Suppressor macrophage treated with lipopolysaccharide for 4 hours (primary cell): ENCODE data around the gene SPTSSA.
"Not testable (repeated sequence)": the region's sequence is repeated elsewhere in the genome, so short reads cannot be mapped to it uniquely, and the experiment has no call there.

ENCODE experiments used
- DNase-seq: peaks from one replicate; pipeline ENCODE4 v3.0.0-alpha.2; 2020

The SPTSSA gene

DNA sequence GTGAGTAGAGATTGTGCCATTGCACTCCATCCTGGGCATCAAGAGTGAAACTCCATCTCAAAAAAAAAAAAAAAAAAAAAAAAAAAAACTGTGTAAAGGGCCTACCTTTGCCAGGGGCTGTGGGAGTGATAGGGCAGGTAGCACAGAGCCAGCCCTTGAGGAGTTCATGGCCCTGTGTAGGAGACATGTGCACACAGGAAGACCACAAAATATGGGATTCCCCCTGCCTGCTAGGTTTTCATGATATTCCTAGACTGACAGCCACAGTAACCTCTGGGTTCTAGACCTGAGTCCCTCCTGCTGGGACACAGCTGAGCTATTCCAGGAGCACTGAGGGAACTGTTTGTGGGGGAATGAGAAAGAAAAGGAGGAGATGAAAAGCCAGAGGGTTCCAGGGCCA is 8.3 kb upstream of the SPTSSA start:
- no peak for DNase-seq

DNA sequence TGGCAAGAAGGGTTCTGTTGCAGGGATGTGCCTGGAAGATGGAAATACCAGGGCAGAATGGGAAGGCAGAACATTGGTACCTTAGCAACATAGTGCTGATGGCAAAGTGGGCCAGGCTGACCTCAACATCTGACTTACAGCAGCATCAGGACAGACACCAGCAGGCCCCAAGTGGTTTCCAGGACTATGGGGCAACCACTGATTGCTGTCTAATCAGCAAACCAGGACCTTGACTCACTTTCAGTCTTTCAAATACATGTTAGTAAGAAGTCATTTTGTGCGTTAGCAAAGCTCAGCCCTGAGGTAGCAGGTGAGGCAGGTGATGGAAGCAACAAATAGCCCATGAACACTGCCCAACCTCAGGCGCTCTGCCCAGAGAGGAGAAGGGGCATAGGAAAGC is 4.7 kb upstream of the SPTSSA start:
- no peak for DNase-seq

DNA sequence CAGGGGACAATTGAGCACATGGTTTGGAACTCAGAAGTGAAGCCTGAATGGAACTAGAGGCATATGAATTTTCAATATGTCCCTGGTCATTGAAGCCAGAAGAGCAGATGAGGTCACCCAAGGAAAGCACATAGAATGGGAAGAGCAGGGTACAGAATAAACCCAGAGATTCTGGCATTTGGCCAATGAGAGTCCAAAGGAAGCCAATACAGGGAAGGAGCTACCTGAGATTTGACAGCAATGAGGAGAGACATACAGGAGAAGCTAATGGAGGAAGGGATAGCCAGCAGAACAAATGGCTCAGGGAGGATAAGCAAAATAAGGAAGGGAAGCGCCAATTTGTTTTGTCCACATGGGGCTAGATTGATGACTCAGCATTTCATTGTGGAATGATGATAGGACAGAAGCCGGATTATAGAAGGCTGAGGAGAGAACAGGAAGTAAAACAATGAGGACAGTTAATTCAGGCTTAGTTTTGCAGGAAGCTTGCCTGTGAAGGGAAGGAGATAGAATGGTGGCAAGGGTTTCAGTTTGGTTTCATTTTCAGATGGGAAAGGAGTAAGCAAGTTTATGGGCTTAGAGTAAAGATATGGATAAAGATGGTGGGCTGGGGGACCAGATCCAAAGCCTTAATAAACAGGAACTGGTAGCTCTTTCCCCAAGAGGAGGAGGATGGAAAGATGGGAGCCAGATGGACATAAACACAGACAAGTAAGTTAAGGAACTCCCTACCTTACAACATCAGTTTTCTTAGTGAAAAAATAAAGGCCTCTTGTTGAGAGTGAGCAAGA is 3.2 kb upstream of the SPTSSA start:
- DNase-seq: peak; percentile 79

DNA sequence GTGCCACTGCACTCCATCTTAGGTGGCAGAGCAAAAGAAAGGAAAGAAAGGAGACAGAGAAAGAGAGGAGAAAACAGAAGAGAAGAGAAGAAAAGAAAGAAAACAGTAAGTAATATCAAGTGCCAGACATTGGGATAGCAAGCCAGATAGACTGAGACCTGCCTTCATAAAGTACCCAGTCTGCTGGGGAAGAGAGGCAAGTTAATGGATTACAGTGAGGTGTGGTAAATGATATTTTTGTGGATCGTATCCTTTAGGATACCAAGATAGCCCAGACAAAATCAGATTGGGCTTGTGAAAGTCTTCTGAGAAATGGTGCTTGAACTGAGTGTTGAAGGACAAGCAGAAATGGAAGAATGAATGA is 1.5 kb upstream of the SPTSSA start:
- DNase-seq: no peak

DNA sequence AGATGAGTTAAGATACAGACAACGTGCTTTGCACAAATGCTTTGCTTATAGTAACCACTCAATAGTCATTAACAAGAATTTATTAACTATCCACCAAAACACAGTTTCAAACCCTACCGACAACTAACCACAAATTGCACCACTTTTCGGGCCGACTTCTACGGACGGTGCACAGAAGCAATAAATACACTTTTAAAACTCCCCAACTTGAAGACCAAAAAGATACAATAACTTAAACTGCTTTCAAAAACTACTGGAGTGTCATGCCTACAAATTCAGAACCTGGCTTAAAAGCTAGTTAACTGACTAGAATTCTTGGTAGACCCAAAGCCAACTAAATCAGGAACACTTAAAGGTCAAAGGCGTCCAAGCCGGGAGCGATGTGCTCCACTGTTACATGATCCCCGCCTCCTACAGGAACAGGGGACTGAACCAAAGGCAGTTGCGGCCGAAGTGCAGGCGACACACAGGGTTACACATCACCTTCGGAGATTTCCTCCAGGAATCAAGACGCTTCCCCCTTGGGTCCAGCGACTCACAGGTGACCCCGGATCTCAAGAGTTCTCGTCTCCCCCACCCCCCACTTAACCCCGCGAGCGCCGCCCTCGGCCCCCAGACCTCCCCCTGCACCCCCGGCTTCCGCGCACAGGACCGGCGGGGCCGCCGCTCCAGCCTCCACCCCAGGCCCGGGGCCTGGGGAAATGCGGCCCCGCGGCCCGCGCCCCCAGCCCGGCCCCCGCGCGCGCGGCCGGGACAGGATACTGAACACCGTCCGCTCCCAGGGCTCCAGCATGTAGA is 507 bp downstream of the SPTSSA start:
- DNase-seq: peak; percentile 64

DNA sequence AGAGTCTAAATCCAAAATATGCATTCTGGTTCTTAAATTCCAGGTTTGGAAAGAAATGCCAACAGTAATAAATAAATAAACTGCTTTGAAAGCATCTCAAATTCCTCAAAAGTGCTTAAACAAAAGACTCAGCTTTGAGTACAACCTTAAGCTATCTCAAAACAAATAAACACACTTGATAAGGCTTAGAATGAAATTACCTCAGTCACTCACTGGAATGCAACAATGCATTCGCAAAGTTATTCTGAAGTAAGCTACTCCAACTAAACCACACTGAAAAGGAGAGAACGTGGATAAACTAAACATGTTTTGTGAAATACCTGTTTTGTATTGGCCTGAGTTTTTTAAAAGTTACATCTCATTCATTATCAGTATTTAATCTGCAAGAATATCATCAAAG is 1.2 kb downstream of the SPTSSA start:
- no peak for DNase-seq

DNA sequence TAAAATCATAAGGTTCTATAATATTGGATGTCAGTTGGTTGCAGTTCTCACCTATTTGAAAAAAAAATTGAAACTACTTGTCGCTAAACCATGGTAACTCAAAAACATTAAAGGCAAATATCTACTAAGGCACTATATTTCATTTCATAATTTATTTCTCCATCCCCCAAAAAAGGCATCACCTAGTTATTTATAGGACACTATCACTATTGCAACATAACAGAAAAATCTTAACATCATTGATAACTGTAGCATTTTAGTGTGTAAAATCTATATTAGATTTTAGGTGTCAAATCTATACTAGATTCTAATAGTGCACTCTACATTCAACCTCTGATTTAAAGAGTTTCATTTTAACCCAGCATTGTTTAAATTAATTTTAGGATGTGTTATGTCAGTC is 1.7 kb downstream of the SPTSSA start:
- no peak for DNase-seq

DNA sequence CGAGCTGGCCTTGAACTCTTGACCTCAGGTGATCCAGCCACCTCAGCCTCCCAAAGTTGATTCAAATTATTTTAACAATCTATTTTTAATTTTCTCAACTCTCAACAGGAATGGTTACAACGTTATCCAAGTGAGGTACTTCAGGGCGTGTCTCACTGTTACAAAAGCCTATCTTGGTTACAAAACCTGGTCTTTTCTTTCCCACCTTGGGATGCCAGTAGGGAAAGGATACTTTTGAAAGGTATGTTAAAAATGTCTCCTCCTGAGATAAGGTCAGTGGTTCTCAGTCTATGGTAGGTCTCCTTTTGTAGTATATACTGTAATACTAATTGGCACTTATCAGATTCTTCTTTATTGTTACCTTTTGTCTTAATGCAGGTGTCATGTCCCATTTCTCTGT is 4.9 kb downstream of the SPTSSA start:
- no peak for DNase-seq

DNA sequence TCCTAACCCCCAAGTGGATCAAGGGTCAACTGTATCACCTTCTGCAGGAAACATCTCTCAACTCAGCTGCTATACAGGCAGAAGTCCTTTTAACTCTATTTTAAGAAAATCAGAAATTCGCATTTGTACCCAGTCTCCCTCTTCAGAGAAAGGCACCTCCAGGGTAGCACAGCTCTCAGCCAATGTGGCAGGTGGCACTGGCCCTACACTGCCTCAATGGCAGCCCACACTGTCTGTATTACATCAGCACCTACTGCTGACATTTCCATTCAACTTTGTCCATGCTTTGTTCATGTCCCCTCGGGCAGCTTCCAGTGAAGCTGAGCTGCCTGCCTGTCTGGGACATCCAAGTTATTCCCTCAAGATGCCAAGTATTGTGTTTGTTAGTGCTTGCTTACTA is 8.8 kb downstream of the SPTSSA start:
- no peak for DNase-seq

DNA sequence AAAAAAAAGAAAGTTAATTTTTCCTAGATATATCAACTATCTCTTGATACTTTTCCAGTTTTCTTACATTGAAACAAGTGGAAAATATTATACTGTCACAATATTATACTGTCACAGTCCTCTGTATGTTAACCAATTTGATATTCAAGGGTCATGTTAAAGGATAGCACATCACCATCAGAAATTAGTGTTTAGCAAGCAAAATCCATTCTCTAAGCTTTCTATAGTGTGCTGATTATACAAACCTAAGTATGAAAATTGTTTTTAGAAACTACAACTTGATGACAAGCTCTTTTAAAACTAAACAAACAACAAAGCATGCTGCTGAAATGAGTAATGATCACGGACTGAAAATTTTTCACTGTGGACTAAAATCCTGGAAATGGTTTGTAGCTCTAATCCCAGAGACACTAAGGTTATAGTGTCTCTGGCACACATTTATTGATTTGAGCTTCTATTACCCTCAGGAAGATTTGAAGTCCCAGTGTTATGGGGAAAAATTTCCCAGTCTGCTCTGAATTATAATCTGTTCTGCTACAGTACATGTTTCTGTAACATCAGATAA is 9.7 kb downstream of the SPTSSA start:
- DNase-seq: no peak

DNA sequence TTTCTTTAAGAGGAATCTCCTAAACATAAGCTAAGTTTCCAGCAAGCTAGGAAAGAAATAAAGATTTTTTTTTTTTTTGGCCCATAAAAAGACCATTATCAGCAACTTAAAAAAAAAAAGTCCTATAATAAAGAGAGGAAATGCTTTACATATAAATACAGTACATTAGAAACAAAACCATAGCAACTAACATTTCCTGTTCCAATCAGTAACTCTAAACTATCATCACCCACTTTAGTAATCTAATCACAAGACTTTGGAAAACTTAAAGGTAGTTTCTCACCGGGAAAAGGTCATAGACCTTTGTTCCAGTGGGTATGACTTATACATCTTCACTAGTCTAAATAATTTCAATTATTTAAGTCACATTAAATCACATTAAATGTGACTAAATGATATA is 11.1 kb downstream of the SPTSSA start:
- DNase-seq: no peak

DNA sequence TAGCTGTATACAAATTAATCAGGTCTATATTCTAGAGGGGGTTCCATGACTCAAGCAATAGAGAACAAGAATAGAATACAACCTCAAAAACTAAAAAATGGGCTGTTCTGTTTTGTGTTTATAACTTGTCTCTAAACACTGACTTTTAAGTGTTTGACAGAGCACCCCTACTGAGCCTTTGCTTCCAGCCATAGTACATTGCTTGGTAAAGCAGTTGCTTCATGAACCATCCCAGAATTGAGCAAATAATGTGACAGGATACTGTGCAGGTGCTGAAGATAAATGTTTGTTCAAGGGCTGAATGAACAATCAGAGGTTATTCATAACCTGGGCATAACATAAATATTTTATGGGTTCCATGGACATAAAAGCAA is 11.5 kb downstream of the SPTSSA start:
- DNase-seq: no peak

DNA sequence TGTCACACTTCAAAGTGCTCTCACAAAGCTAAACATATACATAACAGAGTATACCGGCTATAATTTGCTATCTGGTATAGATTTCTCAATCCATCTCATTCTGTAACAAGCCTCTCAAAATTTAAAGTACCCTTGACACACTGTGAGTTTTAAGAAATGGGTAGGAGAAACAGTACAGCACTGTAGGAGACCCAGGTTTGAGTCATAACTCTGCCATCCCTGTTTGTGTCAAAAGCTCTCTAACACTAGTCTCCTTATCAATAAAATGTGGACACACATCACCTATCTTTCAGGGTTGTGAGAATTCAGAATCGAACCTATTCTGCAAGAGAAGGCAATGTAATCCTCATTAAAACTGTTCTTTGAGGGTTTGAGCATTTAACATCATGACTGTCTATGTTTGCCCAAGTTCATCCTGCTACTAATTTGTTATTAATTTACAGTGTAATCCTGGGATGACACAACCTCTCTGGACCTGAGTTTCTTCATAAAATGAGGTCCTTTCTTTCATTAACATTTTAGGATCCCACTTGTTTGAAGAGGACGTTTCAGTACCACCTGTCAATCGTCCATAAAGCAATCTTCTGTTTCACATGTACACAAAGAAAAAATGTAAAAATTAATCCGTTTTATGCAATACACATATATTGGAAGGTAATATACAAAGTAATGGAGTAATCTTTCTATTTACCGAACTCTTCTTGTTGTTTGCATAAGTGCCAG is 12.1 kb downstream of the SPTSSA start:
- no peak for DNase-seq

DNA sequence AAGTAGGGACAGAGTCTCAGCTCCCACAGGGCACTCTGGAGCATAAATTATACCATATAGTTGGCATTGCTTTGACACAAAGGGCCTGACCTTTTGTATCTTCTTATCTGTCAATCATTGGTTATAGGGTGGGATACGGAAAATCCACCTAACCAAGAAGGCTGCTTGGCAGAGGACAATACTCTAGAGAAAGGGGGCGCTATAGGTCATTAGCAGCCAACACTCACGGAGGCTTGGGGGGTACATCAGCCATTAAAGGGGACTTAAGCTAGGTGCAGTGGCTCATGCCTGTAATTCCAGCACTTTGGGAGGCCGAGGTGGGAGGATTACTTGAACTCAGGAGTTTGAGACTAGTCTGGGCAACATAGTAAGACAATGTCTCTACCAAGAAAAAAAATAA is 22.9 kb downstream of the SPTSSA start:
- DNase-seq: no peak

DNA sequence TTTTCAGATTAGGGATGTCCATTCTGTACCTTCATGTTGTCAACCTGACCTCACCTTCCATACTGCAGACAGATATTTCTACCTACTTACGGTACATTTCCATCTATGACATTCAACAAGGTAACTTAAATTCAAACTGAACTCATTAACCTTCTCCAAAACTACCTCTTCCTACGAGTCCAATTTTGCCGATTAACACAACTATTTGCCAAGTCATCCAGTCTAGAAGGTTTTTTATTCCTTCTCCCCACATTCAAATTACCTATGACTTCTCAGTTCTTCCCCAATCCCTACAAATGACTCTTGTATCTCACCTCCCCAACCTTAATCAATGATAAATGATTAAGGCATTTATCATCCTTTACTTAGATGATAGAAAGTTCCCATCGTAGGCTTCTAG is 23.6 kb downstream of the SPTSSA start:
- no peak for DNase-seq

DNA sequence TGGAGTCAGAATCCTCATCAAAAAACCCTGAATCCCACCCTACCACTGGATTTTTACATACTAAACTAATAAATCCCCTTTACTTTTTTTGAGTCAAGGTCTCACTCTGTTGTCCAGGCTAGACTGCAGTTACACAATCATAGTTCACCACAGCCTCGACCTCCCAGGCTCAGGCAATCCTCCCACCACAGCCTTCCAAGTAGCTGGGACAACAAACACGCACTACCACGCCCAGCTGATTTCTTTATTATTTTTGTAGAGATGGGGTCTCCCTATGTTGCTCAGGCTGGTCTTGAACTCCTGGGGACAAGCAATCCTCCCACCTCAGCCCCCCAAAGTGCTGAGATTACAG is 24.3 kb downstream of the SPTSSA start:
- no peak for DNase-seq

DNA sequence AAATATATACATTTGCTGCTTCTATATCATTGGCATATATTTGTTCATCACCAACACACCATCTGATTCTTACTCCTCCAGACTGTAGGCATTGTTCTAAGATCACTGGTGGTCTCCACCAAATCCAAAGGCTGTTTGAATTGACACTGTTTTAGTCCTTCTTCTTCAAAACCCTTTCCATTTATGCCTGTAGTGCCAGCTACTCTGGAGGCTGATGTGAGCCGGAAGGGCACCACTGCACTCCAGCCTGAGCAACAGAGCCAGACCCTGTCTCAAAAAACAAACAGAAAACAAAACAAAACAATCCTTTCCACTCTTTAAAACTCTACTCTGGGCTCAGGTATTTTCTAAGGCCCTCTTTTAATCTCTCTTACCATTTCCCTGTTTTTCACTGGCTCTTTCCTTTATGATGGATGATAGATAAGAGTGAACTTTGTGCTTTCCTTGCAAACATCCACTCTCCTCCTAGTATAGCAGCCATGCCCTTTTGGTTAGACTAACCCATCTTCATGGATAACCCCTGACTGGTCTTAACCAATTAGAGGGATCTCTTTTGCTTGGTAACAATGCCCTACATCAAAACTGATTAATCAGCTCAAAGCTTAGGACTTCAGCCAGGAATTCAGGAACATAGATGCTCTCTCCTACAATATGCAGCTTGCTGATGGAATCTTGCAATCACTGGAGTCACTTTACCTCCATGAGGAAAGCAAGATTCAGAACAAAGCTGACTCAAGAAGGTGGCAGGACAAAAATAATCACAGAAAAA is 24.9 kb downstream of the SPTSSA start:
- DNase-seq: no peak

DNA sequence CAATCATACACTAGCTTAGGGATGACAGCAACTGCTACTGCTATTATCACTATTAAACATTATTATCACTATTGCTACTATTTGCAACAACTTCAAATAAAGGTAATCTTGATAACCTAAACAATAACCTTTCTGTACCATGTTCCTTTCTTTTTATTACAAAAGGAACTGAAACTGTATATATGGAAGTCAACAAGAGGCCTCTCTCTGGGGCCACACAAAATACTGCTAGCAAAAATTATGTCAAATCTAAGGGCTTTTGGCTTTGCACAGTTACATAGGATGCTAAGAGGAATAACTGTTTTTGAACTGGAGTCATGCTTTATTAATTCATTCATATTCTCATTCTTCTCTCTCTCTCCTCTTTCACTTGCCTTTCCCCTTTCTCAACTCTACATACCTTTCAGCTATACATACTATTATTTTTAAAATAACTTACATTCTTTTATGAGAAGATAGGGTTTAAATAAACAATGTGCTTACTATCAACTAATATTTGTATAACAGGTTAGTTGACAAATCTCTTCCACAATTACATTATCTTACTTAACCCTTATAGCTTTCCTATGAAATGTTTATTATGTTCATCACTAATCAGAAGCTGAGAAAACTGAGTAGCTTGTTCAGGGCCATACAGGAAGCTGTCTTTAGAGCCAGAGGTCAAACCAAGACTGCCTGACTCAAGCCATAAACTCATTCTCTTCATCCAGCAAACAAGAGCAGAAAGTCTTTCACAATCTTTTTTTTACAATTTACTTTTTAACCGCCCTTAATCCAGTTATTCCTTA is 25.7 kb downstream of the SPTSSA start:
- DNase-seq: no peak

DNA sequence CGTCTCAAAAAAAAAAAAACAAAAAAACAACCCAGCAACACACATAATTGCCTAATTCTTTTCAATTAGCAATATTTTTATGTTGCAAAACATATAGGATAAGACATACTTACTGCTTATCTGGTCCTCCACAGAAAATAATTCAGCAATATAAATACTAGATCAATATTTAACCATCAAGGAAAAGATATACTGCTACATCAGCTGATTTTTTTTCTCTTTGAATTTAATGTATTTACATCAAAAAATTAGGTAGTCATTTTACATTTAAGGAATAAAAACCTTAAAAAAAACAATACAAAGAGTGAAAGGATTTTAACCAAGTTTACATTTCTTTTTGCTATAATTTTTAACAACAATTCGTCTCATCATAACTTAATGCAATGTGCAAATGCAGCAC is 28.1 kb downstream of the SPTSSA start:
- no peak for DNase-seq

DNA sequence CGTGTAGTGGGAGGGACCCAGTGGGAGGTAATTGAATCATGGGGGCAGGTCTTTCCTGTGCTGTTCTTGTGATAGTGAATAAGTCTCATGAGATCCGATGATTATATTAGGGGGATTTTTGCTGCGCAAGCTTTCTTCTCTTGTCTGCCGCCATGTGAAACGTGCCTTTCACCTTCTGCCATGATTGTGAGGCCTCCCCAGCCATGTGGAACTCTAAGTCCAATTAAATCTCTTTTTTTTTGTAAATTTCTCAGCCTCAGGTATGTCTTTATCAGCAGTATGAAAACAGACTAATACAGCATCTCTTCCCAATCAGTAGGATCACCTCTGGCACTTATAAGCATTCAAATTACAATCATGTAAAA is 34.0 kb downstream of the SPTSSA start:
- DNase-seq: not testable (repeated sequence)

DNA sequence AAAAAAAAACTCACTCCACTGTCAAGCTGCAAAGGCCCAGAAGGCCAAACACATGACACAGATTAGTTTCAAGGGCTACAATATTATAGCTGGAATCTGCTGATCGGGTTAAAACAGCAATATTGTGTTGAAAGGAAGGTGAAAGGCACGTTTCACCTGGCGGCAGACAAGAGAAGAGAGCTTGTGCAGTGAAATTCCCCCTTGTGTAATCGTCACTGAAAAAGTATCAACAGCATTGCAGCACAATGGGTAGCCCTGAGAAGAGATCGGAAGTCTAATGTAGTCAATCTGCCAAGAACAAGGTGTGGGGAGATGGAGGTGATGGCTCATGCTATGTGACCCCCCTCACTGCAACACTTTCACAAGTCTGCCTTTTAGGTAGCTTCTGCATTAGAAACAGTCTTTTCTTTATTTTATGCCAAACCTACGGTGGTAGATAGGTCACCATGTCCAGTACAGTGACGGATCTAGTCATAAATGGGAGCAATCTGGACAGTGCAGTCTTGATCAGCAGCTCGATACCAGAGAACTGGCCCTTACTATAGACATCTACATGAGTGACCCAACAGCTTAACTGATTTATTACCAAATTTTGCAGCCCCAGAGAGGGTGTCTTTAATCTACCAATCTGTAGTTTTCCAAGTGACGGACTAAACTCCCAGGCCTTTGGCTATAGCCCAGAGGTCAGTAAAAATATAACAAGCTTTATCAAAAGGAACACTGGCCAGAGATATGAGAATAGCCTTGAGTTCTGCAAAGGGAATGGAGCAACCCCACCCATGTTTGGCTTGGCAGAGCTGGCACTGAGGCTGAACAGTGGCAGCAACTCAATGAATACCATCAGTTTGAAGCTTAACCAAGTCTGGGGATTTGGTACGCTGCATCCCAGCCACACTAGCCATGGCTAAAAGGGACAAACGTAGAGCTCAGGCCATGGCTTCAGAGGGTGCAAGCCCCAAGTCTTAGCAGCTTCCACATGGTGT is 35.4 kb downstream of the SPTSSA start:
- no peak for DNase-seq
